HG03521 (cell line): Measurements from ENCODE around the gene NXN.
"Not testable (repeated sequence)": the region's sequence is repeated elsewhere in the genome, so short reads cannot be mapped to it uniquely, and the experiment has no call there.

Source experiments
- ATAC-seq: cut with Tn5 transposase; IDR thresholded peaks from one replicate; pipeline ENCODE4 v1.9.1; 2021; ENCODE audit warnings: mild to moderate bottlenecking, moderate library complexity; ENCODE audit not compliant: unreplicated experiment

The NXN gene

GRCh38 chr17:867896-868489, 111.6 kb downstream of the NXN start:
- no peak for ATAC-seq

- ATAC-seq, result not testable (repeated sequence)
Observed at GRCh38 chr17:867238-867637, 112.3 kb downstream of the NXN start.

- no peak for ATAC-seq
Observed at GRCh38 chr17:866568-867103, 112.9 kb downstream of the NXN start.

- no peak for ATAC-seq
Observed at GRCh38 chr17:864315-864714, 115.3 kb downstream of the NXN start.

GRCh38 chr17:863880-864279, 115.7 kb downstream of the NXN start:
- no peak for ATAC-seq

- no peak for ATAC-seq
Observed at GRCh38 chr17:862582-862981, 117.0 kb downstream of the NXN start.

- no peak for ATAC-seq
Observed at GRCh38 chr17:861364-861763, 118.2 kb downstream of the NXN start.

GRCh38 chr17:860805-861204, 118.8 kb downstream of the NXN start:
- no peak for ATAC-seq

GRCh38 chr17:859824-860195, 119.8 kb downstream of the NXN start:
- no peak for ATAC-seq

- no peak for ATAC-seq
Observed at GRCh38 chr17:859061-859823, 120.3 kb downstream of the NXN start.

- ATAC-seq, result no peak
Observed at GRCh38 chr17:856149-856548, 123.4 kb downstream of the NXN start.

- ATAC-seq, result no peak
Observed at GRCh38 chr17:855569-855968, 124.0 kb downstream of the NXN start.

GRCh38 chr17:852850-853249, 126.7 kb downstream of the NXN start:
- not testable (repeated sequence) for ATAC-seq

- no peak for ATAC-seq
Observed at GRCh38 chr17:852349-852748, 127.2 kb downstream of the NXN start.

- no peak for ATAC-seq
Observed at GRCh38 chr17:851924-852323, 127.7 kb downstream of the NXN start.

GRCh38 chr17:850851-851763, 128.5 kb downstream of the NXN start:
- no peak for ATAC-seq

- ATAC-seq, result no peak
Observed at GRCh38 chr17:850086-850850, 129.3 kb downstream of the NXN start.

GRCh38 chr17:848402-848801, 131.2 kb downstream of the NXN start:
- ATAC-seq, result no peak

GRCh38 chr17:846901-847843, 132.4 kb downstream of the NXN start:
- no peak for ATAC-seq

- no peak for ATAC-seq
Observed at GRCh38 chr17:841313-841712, 138.3 kb downstream of the NXN start.
